H1 (cell line): ENCODE data around the gene ANKRD11. TPM values are rescaled to one million over a fixed set of nuclear protein-coding genes. Genes with fewer than 3 reads are reported as not detected.

Source experiments
- CTCF ChIA-PET: fragments of 300-600 bp; sonication (Branson Sonifier 250); formaldehyde crosslinking; loops from one replicate; lab custom pipeline; 2021; ENCODE audit not compliant: partially characterized antibody; lab: Charles Lee
- POLR2A ChIA-PET: fragments of 300-600 bp; sonication (Branson Sonifier 250); formaldehyde crosslinking; loops from one replicate; lab custom pipeline; 2021; ENCODE audit warnings: inconsistent platforms; ENCODE audit not compliant: partially characterized antibody; lab: Charles Lee
- DNase-seq, 2 experiments: peaks; one replicate each; pipeline versions ENCODE4 v3.0.0 to v3.0.0-alpha.2; 2010 to 2022; ENCODE audit warnings: low spot score in 2 of 2, low read depth in 1 of 2, mixed read lengths in 1 of 2
- FAIRE-seq: peaks from 2 replicates; lab custom pipeline; 2011; peaks lifted over from hg19 to GRCh38; lab: Jason Lieb, UNC
- H2AFZ ChIP-seq: 2 replicates; pipeline ENCODE4 v1.8.1; 2012; ENCODE audit warnings: low read length, inconsistent platforms
- H2AK5ac ChIP-seq: 2 replicates; pipeline ENCODE4 v1.6.1; 2013; ENCODE audit warnings: low read depth, low read length
- H2BK120ac ChIP-seq: replicated peaks from 2 replicates; pipeline ENCODE3; 2013; ENCODE audit warnings: low read depth, low read length, inconsistent platforms
- H2BK12ac ChIP-seq: 2 replicates; pipeline ENCODE4 v1.6.1; 2013; ENCODE audit warnings: low read depth, low read length
- H2BK15ac ChIP-seq: 2 replicates; pipeline ENCODE4 v1.6.1; 2013; ENCODE audit warnings: low read length
- H2BK20ac ChIP-seq: 2 replicates; pipeline ENCODE4 v1.6.1; 2013; ENCODE audit warnings: low read length
- H2BK5ac ChIP-seq: 2 replicates; pipeline ENCODE4 v1.6.1; 2013; ENCODE audit warnings: low read depth, low read length
- H3K14ac ChIP-seq: 2 replicates; pipeline ENCODE4 v1.6.1; 2013; ENCODE audit warnings: inconsistent platforms; ENCODE audit not compliant: insufficient read length
- H3K18ac ChIP-seq: 2 replicates; pipeline ENCODE4 v1.6.1; 2013; ENCODE audit warnings: low read length; ENCODE audit errors: extremely low read depth
- H3K23ac ChIP-seq: 2 replicates; pipeline ENCODE4 v1.6.1; 2013; ENCODE audit warnings: inconsistent platforms; ENCODE audit not compliant: insufficient read length
- H3K23me2 ChIP-seq: 2 replicates; pipeline ENCODE4 v1.6.1; 2013; ENCODE audit warnings: low read depth, low read length
- H3K27ac ChIP-seq: 2 replicates; pipeline ENCODE4 v1.6.1; 2011; ENCODE audit warnings: low read depth, low read length, inconsistent platforms
- H3K27me3 ChIP-seq, 4 experiments: replicated peaks in 1 of 4; 1 replicate in 1 of 4; 2 replicates in 3 of 4; pipeline versions ENCODE4 v1.6.1 to v1.8.1; 2011 to 2013; ENCODE audit warnings: low read length in 3 of 4, mild to moderate bottlenecking in 3 of 4, inconsistent platforms in 2 of 4, mixed read lengths in 2 of 4, moderate library complexity in 1 of 4; ENCODE audit not compliant: control insufficient read depth in 3 of 4, insufficient read depth in 3 of 4; ENCODE audit errors: extremely low read depth in 1 of 4
- H3K36me3 ChIP-seq, 4 experiments: 2 replicates each; pipeline versions ENCODE4 v1.6.1 to v1.8.1; 2011 to 2013; ENCODE audit warnings: mild to moderate bottlenecking in 4 of 4, low read length in 3 of 4, moderate library complexity in 2 of 4, control low read depth in 1 of 4, inconsistent platforms in 1 of 4; ENCODE audit not compliant: insufficient read depth in 4 of 4, control insufficient read depth in 2 of 4
- H3K4ac ChIP-seq: replicated peaks from 2 replicates; pipeline ENCODE3; 2013; ENCODE audit warnings: low read length, low read depth, mixed read lengths, inconsistent platforms; ENCODE audit not compliant: insufficient read length
- H3K4me1 ChIP-seq, 4 experiments: replicated peaks in 1 of 4; 1 replicate in 1 of 4; 2 replicates in 3 of 4; pipeline versions ENCODE4 v1.6.1 to v1.8.1; 2011 to 2013; ENCODE audit warnings: low read length in 3 of 4, inconsistent platforms in 2 of 4, mixed read lengths in 1 of 4; ENCODE audit not compliant: insufficient read depth in 4 of 4, control insufficient read depth in 3 of 4
- H3K4me2 ChIP-seq, 2 experiments: 2 replicates each; pipeline versions ENCODE4 v1.6.1 to v1.8.1; 2011 to 2013; ENCODE audit warnings: low read depth in 2 of 2, low read length in 2 of 2, control low read depth in 1 of 2, inconsistent platforms in 1 of 2, mild to moderate bottlenecking in 1 of 2; ENCODE audit not compliant: insufficient read depth in 1 of 2
- H3K4me3 ChIP-seq, 4 experiments: fragments of 200-600, 300-600 bp in 1 of 4; sonication (generic), shearing (Covaris generic), sonication (Bioruptor Twin) in 1 of 4; 2 replicates each; pipeline versions ENCODE4 v1.5.1 to v1.8.1; 2011 to 2016; ENCODE audit warnings: low read length in 4 of 4, low read depth in 3 of 4, control low read depth in 2 of 4, inconsistent platforms in 2 of 4, mild to moderate bottlenecking in 2 of 4, mixed read lengths in 1 of 4, moderate library complexity in 1 of 4; ENCODE audit not compliant: insufficient read depth in 2 of 4; ENCODE audit errors: extremely low read depth in 1 of 4
- H3K56ac ChIP-seq: replicated peaks from 2 replicates; pipeline ENCODE3; 2013; ENCODE audit warnings: low read depth, mild to moderate bottlenecking, mixed read lengths, low read length, inconsistent platforms; ENCODE audit not compliant: insufficient read length
- H3K79me1 ChIP-seq: 2 replicates; pipeline ENCODE4 v1.6.1; 2013; ENCODE audit warnings: low read depth, low read length, control low read depth
- H3K79me2 ChIP-seq, 2 experiments: 2 replicates each; pipeline versions ENCODE4 v1.6.1 to v1.8.1; 2012 to 2013; ENCODE audit warnings: low read length in 2 of 2, mild to moderate bottlenecking in 2 of 2, inconsistent platforms in 1 of 2; ENCODE audit not compliant: insufficient read depth in 2 of 2, control insufficient read depth in 1 of 2
- H3K9ac ChIP-seq, 4 experiments: replicated peaks in 1 of 4; 1 replicate in 1 of 4; 2 replicates in 3 of 4; pipeline versions ENCODE4 v1.6.1 to v1.8.1; 2011 to 2013; ENCODE audit warnings: low read depth in 3 of 4, low read length in 3 of 4, control low read depth in 2 of 4, mild to moderate bottlenecking in 2 of 4, moderate library complexity in 2 of 4, inconsistent platforms in 1 of 4; ENCODE audit errors: extremely low read depth in 1 of 4
- H3K9me3 ChIP-seq, 2 experiments: 2 replicates each; pipeline versions ENCODE4 v1.6.1 to v1.8.1; 2012 to 2013; ENCODE audit warnings: mild to moderate bottlenecking in 2 of 2, moderate library complexity in 2 of 2, control low read depth in 1 of 2, inconsistent platforms in 1 of 2, low read depth in 1 of 2, low read length in 1 of 2, mixed read lengths in 1 of 2; ENCODE audit not compliant: insufficient read depth in 2 of 2
- H4K20me1 ChIP-seq, 2 experiments: replicated peaks in 1 of 2; 2 replicates each; pipeline versions ENCODE3 to v1.8.1; 2011 to 2013; ENCODE audit warnings: inconsistent platforms in 2 of 2, low read length in 2 of 2, mild to moderate bottlenecking in 1 of 2; ENCODE audit not compliant: insufficient read depth in 2 of 2, control insufficient read depth in 1 of 2
- H4K5ac ChIP-seq: 2 replicates; pipeline ENCODE4 v1.6.1; 2013; ENCODE audit warnings: low read length, low read depth, mixed read lengths, inconsistent platforms; ENCODE audit not compliant: insufficient read length
- H4K8ac ChIP-seq: 2 replicates; pipeline ENCODE4 v1.8.0; 2013; ENCODE audit warnings: mild to moderate bottlenecking, moderate library complexity, low read length, inconsistent platforms; ENCODE audit not compliant: insufficient read depth; ENCODE audit errors: extremely low read depth
- H4K91ac ChIP-seq: replicated peaks from 2 replicates; pipeline ENCODE3; 2013; ENCODE audit warnings: low read length, mixed read lengths, inconsistent platforms; ENCODE audit not compliant: insufficient read length
- BACH1 ChIP-seq: IDR thresholded peaks from 2 replicates; pipeline ENCODE4 v1.6.1; 2012; ENCODE audit warnings: low read length, improper control_type of control experiment
- BRCA1 ChIP-seq: IDR thresholded peaks from 2 replicates; pipeline ENCODE4 v1.6.1; 2012; ENCODE audit warnings: low read depth, low read length, improper control_type of control experiment
- CHD1 ChIP-seq: IDR thresholded peaks from 2 replicates; pipeline ENCODE4 v1.6.1; 2012; ENCODE audit warnings: low read depth, low read length, improper control_type of control experiment
- CTBP2 ChIP-seq: IDR thresholded peaks from 2 replicates; pipeline ENCODE4 v1.7.0; 2011; ENCODE audit warnings: borderline replicate concordance, mild to moderate bottlenecking, moderate library complexity, mixed read lengths, low read length; ENCODE audit not compliant: insufficient read depth, insufficient read length
- NANOG ChIP-seq: IDR thresholded peaks from 2 replicates; pipeline ENCODE4 v1.6.1; 2011; ENCODE audit warnings: low read length, low read depth, mild to moderate bottlenecking, inconsistent platforms; ENCODE audit not compliant: insufficient read depth, poor library complexity, severe bottlenecking
- SAP30 ChIP-seq: fragments of 300-600 bp; sonication (generic); IDR thresholded peaks from 2 replicates; pipeline ENCODE4 v1.7.1; 2012; ENCODE audit warnings: low read length, moderate library complexity, mild to moderate bottlenecking, inconsistent platforms; ENCODE audit not compliant: insufficient read depth, insufficient replicate concordance
- SP2 ChIP-seq: IDR thresholded peaks from 2 replicates; pipeline ENCODE4 v1.6.1; 2012; ENCODE audit warnings: mild to moderate bottlenecking, low read length, inconsistent platforms
- TAF7 ChIP-seq: optimal IDR thresholded peaks from 2 replicates; pipeline ENCODE3; 2011; ENCODE audit warnings: low read depth, mild to moderate bottlenecking, inconsistent platforms, low read length, moderate library complexity, borderline replicate concordance
- YY1 ChIP-seq: IDR thresholded peaks from 2 replicates; pipeline ENCODE4 v1.6.1; 2011; ENCODE audit warnings: low read depth, mild to moderate bottlenecking, low read length
- WGBS, 2 experiments: shearing (Covaris generic) in 1 of 2; methylation state at CpG; one replicate each; pipeline versions ENCODE4 v1.1.6 to v1.1.7; 2013 to 2015; ENCODE audit warnings: low lambda C conversion rate in 2 of 2, mixed read lengths in 2 of 2, inconsistent platforms in 1 of 2, low coverage in 1 of 2, missing lambda C conversion rate in 1 of 2; ENCODE audit not compliant: insufficient replicate concordance in 2 of 2, insufficient coverage in 1 of 2, insufficient read length in 1 of 2; ENCODE audit errors: extremely low coverage in 1 of 2, missing lambda C conversion rate in 1 of 2; 5-methylcytosine and 5-hydroxymethylcytosine counted together
- polyA plus RNA-seq, 7 experiments: library from polyadenylated mRNA; depleted of rRNA in 3 of 7; stranded (reverse) in 5 of 7; unstranded in 2 of 7; fragments of >200 nt in 5 of 7; fragments of 200-250 nt in 2 of 7; gene quantifications; 1 replicate in 5 of 7; 2 replicates in 1 of 7; 4 replicates in 1 of 7; pipeline versions ENCODE4 v1.2.1 to v1.2.3, GENCODE V29; 2011 to 2013; ENCODE audit warnings: missing spikeins in 2 of 7, mixed read lengths in 2 of 7
- total RNA-seq: library from RNA; stranded (reverse); fragmentation: NEBNext Ultra II Directional; extraction: Animal tissue kit (Norgen Biotek cat#: 25700); gene quantifications from 2 replicates; pipeline ENCODE4 v1.2.1, GENCODE V29; 2021
- TF ChIP-seq, protein P1 (sequence below): IDR thresholded peaks from 2 replicates; pipeline ENCODE4 v1.6.1; 2011; ENCODE audit warnings: low read depth, mild to moderate bottlenecking, low read length; ENCODE audit not compliant: insufficient read depth

Gene ANKRD11
- total and polyA plus RNA-seq, 2 of the 8 experiments (the other 6 are each of a cell fraction or from before 2014, with no cell fraction given), result 46.5 to 142 TPM

DNA sequence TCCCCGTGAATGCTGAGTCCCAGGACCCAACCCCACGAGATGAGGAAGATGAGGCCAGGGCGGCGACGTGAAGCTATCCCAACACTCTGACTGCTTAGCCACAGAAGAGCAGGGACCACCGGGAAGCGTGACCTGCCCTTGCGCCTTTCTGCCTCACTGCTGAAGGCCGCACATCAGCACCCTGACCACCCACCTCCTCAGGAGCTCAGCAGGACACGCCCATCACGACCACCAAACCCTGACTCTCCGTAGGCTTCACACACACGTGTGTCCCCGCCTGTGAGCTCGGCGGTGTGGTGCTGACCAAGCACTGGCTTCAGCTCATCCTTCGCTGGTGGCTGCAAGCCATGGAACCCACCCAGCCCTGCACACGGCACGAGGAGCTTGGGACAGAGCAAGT is 175.1 kb downstream of the ANKRD11 start:
- no peak overlapping the region for H3K23ac ChIP-seq
- no peak overlapping the region for H3K9ac ChIP-seq
- no peak overlapping the region for H3K27ac ChIP-seq
- H2AK5ac ChIP-seq, result no peak overlapping the region
- H2BK120ac ChIP-seq, result no peak overlapping the region
- no peak overlapping the region for H2BK15ac ChIP-seq
- H4K91ac ChIP-seq, result no peak overlapping the region
- H3K79me2 ChIP-seq, result peaks cover 4 to 100% of the 10 kb centered on the region in 2 experiments
- ChIA-PET CTCF (interaction anchor here (0.7 to 3.4 kb wide), 12 partner anchors 7 to 105 kb away, joined by 3 to 13 read pairs (median 4); no protein-coding TSS in a partner anchor), POLR2A (interaction anchor here (0.7 to 2.0 kb wide), 7 partner anchors 10 to 250 kb away, joined by 3 to 8 read pairs (median 4); no protein-coding TSS in a partner anchor)
- H3K27me3 ChIP-seq, result no peaks in the 10 kb centered on the region
- H3K23me2 ChIP-seq, result no peaks in the 10 kb centered on the region
- FAIRE-seq, result no peak
- H4K8ac ChIP-seq, result no peak overlapping the region
- no peak overlapping the region for H3K4me2 ChIP-seq
- TF ChIP-seq SAP30, result no peak
- no peak for TF ChIP-seq YY1
- TF ChIP-seq, protein P1, sequence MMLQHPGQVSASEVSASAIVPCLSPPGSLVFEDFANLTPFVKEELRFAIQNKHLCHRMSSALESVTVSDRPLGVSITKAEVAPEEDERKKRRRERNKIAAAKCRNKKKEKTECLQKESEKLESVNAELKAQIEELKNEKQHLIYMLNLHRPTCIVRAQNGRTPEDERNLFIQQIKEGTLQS, result no peak
- TF ChIP-seq BACH1, result no peak
- TF ChIP-seq TAF7, result no peak
- no peak for TF ChIP-seq CHD1
- no peak for TF ChIP-seq BRCA1
- no peak for TF ChIP-seq CTBP2
- TF ChIP-seq SP2, result no peak
- TF ChIP-seq NANOG, result no peak
- TF ChIP-seq, all 59 proteins: peak for 0
- peaks cover 2 to 8% (median 3%) of the 10 kb centered on the region in 4 experiments; a peak in 6 of 8 replicates for H3K36me3 ChIP-seq
- H2AFZ ChIP-seq, result no peak overlapping the region
- DNase-seq, result no peak
- H3K14ac ChIP-seq, result no peak overlapping the region
- no peaks in the 10 kb centered on the region for H3K9me3 ChIP-seq
- no peak overlapping the region; the same call in 1 of the 2 replicates for H3K18ac ChIP-seq
- no peak overlapping the region; the same call in 1 of the 2 replicates for H2BK5ac ChIP-seq
- no peak overlapping the region for H2BK20ac ChIP-seq
- H3K4me1 ChIP-seq, result peaks cover 0 to 36% (median 14%) of the 10 kb centered on the region in 4 experiments; a peak in 5 of 7 replicates
- H4K20me1 ChIP-seq, result peaks cover 54 to 69% of the 10 kb centered on the region in 2 experiments
- H3K4ac ChIP-seq, result no peak overlapping the region
- H2BK12ac ChIP-seq, result no peak overlapping the region
- H3K4me3 ChIP-seq, result no peak overlapping the region
- no peak overlapping the region for H3K56ac ChIP-seq
- H3K79me1 ChIP-seq, result peaks cover 50% of the 10 kb centered on the region
- no peak overlapping the region for H4K5ac ChIP-seq
- WGBS, 2 experiments, result 89% methylated on average over 19 of the region's 19 CpGs; no CpG with 5 or more reads in 1 of the 2 experiments
